Neural cell (in vitro differentiated cells): ENCODE results near the gene SLC35B4.

ENCODE experiments used
- POLR2AphosphoS5 ChIP-seq: IDR thresholded peaks from 2 replicates; pipeline ENCODE4 v1.6.1; 2012
- TF ChIP-seq, protein P1 (sequence below): fragments of 450-650 bp; IDR thresholded peaks from 2 replicates; pipeline ENCODE4 v1.5.1; 2014; ENCODE audit warnings: antibody characterized with exemption, mild to moderate bottlenecking, moderate library complexity; ENCODE audit not compliant: poor library complexity, severe bottlenecking

DNA sequence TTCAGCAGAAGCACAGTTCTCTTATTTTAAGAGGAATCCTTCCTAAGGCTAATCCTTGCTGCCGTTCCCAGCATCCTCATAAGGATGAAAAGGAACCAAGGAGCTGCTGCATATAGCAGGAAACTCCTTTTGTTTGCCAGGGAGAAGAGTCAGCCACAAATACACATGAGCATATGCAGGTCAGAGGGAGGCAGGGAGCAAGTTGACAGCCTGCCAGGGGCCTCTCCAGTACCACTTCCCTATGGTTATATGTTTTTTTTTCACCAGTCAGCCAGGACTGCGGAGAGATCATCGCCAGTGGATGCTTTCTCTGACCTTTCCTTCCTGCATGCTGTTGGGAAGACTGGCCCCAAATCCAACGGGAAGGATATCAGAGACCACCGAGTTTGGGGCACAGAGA is 39.8 kb downstream of the SLC35B4 start:
- TF ChIP-seq, protein P1, sequence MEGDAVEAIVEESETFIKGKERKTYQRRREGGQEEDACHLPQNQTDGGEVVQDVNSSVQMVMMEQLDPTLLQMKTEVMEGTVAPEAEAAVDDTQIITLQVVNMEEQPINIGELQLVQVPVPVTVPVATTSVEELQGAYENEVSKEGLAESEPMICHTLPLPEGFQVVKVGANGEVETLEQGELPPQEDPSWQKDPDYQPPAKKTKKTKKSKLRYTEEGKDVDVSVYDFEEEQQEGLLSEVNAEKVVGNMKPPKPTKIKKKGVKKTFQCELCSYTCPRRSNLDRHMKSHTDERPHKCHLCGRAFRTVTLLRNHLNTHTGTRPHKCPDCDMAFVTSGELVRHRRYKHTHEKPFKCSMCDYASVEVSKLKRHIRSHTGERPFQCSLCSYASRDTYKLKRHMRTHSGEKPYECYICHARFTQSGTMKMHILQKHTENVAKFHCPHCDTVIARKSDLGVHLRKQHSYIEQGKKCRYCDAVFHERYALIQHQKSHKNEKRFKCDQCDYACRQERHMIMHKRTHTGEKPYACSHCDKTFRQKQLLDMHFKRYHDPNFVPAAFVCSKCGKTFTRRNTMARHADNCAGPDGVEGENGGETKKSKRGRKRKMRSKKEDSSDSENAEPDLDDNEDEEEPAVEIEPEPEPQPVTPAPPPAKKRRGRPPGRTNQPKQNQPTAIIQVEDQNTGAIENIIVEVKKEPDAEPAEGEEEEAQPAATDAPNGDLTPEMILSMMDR = no peak
- no peak for TF ChIP-seq POLR2AphosphoS5
